Tibial artery (tissue), 4 donors: ENCODE data around the gene RAB11FIP4.
"Not testable (repeated sequence)": the region's sequence is repeated elsewhere in the genome, so short reads cannot be mapped to it uniquely, and the experiment has no call there.

Experiments
- DNase-seq, 2 donors: peaks; one replicate each; pipeline ENCODE4 v3.0.0-alpha.2; 2019
- H3K27ac ChIP-seq, 2 donors: fragments of 200-600 bp; sonication (generic) in 1 of 2; 1 replicate in 1 of 2; 2 replicates in 1 of 2; pipeline ENCODE4 v1.5.1; 2018 to 2019; ENCODE audit warnings: mild to moderate bottlenecking in 1 of 2
- H3K27me3 ChIP-seq, 2 donors: fragments of 200-600 bp; sonication (generic) in 1 of 2; one replicate each; pipeline versions ENCODE4 v1.5.1 to v1.6.0; 2016 to 2019
- H3K36me3 ChIP-seq, 3 donors: fragments of 200-600 bp; sonication (generic) in 2 of 3; one replicate each; pipeline ENCODE4 v1.5.1; 2016 to 2019; ENCODE audit warnings: mild to moderate bottlenecking in 2 of 3
- H3K4me1 ChIP-seq, 4 donors: fragments of 200-600 bp; sonication (generic) in 2 of 4; 1 replicate in 3 of 4; 2 replicates in 1 of 4; pipeline ENCODE4 v1.5.1; 2016 to 2019
- H3K4me3 ChIP-seq, 2 donors: fragments of 200-600 bp; sonication (generic) in 1 of 2; 1 replicate in 1 of 2; 2 replicates in 1 of 2; pipeline ENCODE4 v1.5.1; 2018 to 2019; ENCODE audit warnings: mild to moderate bottlenecking in 2 of 2
- H3K9me3 ChIP-seq, 3 donors: fragments of 200-600 bp; sonication (generic) in 1 of 3; one replicate each; pipeline ENCODE4 v1.5.1; 2016 to 2019
- intact Hi-C: fragments of 100-400 bp; cut with DNase I; formaldehyde crosslinking; loops from one replicate; pipeline ENCODE4 v1.15.0; 2023; ENCODE audit warnings: low total_unique reads
- TF ChIP-seq, protein P1 (sequence below), 2 experiments: fragments of 200-600 bp in 1 of 2; fragments of 450-650 bp in 1 of 2; IDR thresholded peaks; one replicate each; pipeline ENCODE4 v1.5.1; 2017 to 2019; ENCODE audit warnings: antibody characterized with exemption in 2 of 2, mild to moderate bottlenecking in 1 of 2, moderate library complexity in 1 of 2

The RAB11FIP4 gene

DNA sequence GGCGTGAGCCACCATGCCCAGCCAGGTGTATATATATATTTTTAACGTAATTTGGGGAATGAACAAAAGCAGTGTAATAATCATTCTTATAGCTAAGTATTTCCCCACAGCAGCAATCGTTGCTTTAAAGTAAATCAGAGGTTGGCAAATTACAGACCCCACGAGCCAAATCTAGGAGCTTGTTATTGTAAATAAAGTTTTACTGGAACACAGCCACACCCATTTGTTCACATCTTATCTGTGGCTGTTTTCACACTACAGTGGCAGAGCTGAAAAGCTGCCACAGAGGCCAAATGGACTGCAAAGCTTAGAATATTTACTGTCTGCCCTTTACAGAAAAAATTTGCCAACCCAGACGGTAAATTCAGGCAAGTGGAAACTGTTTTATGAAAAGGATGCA lies 50.8 kb downstream of the RAB11FIP4 start:
- intact Hi-C loops: no loop called here
- no peak overlapping the region for H3K27ac ChIP-seq

DNA sequence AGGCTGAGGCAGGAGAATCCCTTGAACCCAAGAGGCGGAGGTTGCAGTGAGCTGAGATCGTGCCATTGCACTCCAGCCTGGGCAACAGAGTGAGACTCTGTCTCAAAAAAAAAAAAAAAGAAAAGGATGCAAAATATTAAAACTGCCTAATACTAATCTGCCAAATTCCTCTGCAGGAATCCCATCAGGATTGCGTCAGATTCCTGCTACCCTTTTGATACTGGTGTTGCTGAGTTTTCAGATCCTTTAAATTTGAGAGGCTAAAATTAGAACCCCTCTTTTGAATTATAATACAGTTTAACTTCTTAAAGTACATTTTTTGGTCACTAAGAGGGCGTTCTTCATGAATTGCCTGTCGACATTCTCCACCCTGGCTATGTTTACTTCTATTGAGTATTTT lies 51.4 kb downstream of the RAB11FIP4 start:
- H3K4me1 ChIP-seq, DNase-seq, H3K36me3 ChIP-seq, H3K9me3 ChIP-seq, H3K4me3 ChIP-seq, intact Hi-C loops, H3K27me3 ChIP-seq, H3K27ac ChIP-seq: not testable (repeated sequence)

More for the DNA sequence above, 50.8 kb downstream of the RAB11FIP4 start:
- DNase-seq: no peak
- TF ChIP-seq, protein P1, sequence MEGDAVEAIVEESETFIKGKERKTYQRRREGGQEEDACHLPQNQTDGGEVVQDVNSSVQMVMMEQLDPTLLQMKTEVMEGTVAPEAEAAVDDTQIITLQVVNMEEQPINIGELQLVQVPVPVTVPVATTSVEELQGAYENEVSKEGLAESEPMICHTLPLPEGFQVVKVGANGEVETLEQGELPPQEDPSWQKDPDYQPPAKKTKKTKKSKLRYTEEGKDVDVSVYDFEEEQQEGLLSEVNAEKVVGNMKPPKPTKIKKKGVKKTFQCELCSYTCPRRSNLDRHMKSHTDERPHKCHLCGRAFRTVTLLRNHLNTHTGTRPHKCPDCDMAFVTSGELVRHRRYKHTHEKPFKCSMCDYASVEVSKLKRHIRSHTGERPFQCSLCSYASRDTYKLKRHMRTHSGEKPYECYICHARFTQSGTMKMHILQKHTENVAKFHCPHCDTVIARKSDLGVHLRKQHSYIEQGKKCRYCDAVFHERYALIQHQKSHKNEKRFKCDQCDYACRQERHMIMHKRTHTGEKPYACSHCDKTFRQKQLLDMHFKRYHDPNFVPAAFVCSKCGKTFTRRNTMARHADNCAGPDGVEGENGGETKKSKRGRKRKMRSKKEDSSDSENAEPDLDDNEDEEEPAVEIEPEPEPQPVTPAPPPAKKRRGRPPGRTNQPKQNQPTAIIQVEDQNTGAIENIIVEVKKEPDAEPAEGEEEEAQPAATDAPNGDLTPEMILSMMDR (IDR thresholded peaks at IDR 0.05): no peak
- Histone ChIP-seq H3K27me3 (peaks cover 0 to 7% of the 10 kb centered on the region in 2 donors), H3K36me3 (no peaks in the 10 kb centered on the region), H3K4me1 (peaks cover 0 to 3% (median 0%) of the 10 kb centered on the region in 4 donors), H3K9me3 (no peaks in the 10 kb centered on the region), H3K4me3 (no peak overlapping the region)

DNA sequence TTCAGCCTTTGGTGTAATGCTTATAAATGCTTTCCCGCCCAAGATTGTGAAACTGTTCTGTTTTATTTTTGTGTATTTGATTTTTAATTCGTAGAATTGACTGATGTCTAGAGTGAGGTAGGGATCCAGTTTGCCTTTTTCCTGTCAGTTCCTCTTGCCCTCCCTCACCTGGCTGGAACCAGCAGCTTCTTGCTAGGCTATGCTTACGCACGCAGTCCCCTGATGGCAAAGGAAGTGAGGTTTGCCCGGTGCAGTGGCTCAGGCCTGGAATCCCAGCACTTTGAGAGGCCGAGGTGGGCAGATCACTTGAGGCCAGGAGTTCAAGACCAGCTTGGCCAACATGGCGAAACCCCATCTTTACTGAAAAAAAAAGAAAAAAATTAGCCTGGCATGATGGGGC lies 51.9 kb downstream of the RAB11FIP4 start:
- DNase-seq: no peak
- TF ChIP-seq, protein P1 (IDR thresholded peaks at IDR 0.05): no peak
- H3K36me3 ChIP-seq: no peaks in the 10 kb centered on the region
- H3K4me3 ChIP-seq: no peak overlapping the region
- no peaks in the 10 kb centered on the region for H3K4me1 ChIP-seq
- no peaks in the 10 kb centered on the region for H3K9me3 ChIP-seq
- H3K27ac ChIP-seq: no peak overlapping the region
- H3K27me3 ChIP-seq: no peaks in the 10 kb centered on the region
- intact Hi-C loops: no loop called here

DNA sequence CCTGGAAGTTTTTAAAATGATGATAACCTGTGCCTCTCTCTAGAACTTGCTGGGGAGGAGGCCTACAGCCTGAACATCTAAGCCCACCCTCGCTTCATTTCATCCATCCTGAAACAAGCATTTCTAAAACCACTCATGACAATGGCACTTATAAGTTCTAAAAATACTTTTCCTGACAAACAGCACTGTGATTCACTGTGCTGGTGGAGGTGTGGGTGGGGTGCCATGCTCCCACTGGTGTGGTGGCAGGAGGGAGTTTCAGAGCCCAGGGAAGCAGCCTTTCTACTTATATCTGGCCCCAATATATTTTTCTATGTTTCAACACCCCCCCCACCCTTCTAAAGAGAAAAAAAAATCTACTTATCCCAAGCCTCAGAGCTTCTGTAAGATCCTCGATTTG lies 52.6 kb downstream of the RAB11FIP4 start:
- Histone ChIP-seq H3K9me3 (no peaks in the 10 kb centered on the region), H3K4me1 (no peaks in the 10 kb centered on the region), H3K36me3 (no peaks in the 10 kb centered on the region), H3K4me3 (no peak overlapping the region), H3K27me3 (no peaks in the 10 kb centered on the region), H3K27ac (no peak overlapping the region)
- TF ChIP-seq, protein P1 (IDR thresholded peaks at IDR 0.05): no peak
- intact Hi-C loops: no loop called here
- no peak for DNase-seq

DNA sequence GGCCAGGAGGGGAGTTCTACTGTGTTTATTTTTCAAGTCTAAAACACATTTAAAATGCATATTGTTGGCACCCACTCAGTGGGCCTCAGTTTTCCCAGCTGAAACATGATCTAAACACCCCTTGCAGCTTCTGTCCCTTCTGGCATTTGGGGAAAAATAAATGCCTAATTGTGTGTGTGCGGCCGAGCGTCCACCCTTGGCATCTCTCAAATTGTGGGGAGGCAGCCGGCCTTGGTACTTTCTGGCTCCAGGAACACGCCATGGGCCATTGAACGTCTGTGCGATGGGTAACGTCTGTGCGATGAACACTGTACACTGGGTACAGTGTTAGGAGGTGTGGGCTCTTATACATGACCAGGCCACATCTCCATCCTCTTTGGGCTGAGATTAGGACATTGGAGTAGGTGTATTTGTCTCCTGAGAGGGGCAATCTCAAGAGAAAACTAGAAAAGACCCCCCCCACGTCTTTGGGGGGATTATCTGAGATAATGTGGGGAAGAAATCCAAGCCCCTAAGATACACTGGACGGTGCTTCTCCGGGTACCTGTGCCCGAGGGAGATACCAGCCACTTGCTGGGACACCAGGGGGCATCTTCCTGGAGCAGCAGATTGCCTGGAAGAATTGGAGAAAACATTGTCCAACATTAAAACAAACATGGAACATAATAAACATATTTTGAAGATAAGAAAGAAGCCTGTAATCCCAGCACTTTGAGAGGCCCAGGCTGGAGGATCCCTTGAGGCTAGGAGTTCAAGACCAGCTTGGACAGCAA lies 54.9 kb downstream of the RAB11FIP4 start:
- TF ChIP-seq, protein P1 (IDR thresholded peaks at IDR 0.05): no peak
- Histone ChIP-seq H3K9me3 (no peaks in the 10 kb centered on the region), H3K27ac (no peak overlapping the region), H3K4me3 (no peak overlapping the region), H3K4me1 (no peaks in the 10 kb centered on the region), H3K27me3 (peaks cover 0 to 4% of the 10 kb centered on the region in 2 donors), H3K36me3 (no peaks in the 10 kb centered on the region)
- intact Hi-C loops: no loop called here
- DNase-seq: no peak

DNA sequence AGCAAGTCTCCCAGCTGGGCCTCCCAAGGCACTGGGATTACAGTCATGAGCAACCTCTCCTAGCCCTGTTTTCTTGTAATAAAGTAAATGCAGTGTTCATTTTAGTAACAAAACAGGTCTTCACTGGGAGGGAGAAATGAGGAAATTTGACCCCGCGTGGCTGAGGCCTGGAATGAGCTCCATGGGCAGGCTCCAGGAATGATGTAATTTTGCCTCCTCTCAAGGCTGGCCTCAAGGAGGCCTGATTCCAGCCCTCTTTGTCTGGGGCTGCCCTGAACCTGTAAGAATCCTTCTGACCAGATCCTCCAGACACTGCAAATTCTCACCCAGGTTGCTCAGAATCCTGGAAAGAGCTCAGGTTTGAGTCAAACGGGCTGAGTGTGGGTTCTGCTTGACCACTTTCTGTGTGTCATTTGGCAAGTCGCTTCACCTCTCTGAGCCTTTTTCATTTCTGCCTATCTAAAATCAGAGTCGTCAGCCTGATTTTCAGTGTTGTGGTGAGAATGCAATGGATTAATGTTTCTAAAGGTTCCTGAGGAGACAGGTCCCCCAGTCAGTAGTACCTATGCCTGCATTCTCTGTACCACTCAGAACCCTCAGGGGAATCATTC lies 57.1 kb downstream of the RAB11FIP4 start:
- Histone ChIP-seq H3K27me3 (peaks cover 0 to 4% of the 10 kb centered on the region in 2 donors), H3K4me3 (no peak overlapping the region), H3K9me3 (no peaks in the 10 kb centered on the region), H3K36me3 (no peaks in the 10 kb centered on the region), H3K27ac (no peak overlapping the region), H3K4me1 (no peaks in the 10 kb centered on the region)
- intact Hi-C loops: no loop called here
- TF ChIP-seq, protein P1 (IDR thresholded peaks at IDR 0.05): no peak
- DNase-seq: no peak
